ENCODE data around the gene SEMA3B. TPM values are rescaled to one million over a fixed set of nuclear protein-coding genes. Genes with fewer than 3 reads are reported as not detected.
A peak's percentile ranks its signal among the peaks of the same experiment; 100 is the strongest.
"Not testable (repeated sequence)": the region's sequence is repeated elsewhere in the genome, so short reads cannot be mapped to it uniquely, and the experiment has no call there.

SEMA3B gene
- total RNA-seq, 1 experiment from 2014 or later = 4.8 TPM

GRCh38 chr3:50296721-50297383 is 27.9 kb downstream of the SEMA3B start:
- H3K27ac ChIP-seq = no peak overlapping the region
- no peak for DNase-seq

GRCh38 chr3:50297384-50297775 is 28.4 kb downstream of the SEMA3B start:
- H3K9me3 ChIP-seq (replicated peaks) = no peaks in the 10 kb centered on the region
- H3K27ac ChIP-seq = no peak overlapping the region
- DNase-seq = no peak
- H3K27me3 ChIP-seq = no peaks in the 10 kb centered on the region
- H3K36me3 ChIP-seq = no peaks in the 10 kb centered on the region
- H3K4me1 ChIP-seq = peaks cover 8% of the 10 kb centered on the region; the same call in 1 of the 2 replicates
- no peak overlapping the region for H3K4me3 ChIP-seq

More at GRCh38 chr3:50296721-50297383, 27.9 kb downstream of the SEMA3B start:
- H3K36me3 ChIP-seq = no peaks in the 10 kb centered on the region
- no peaks in the 10 kb centered on the region for H3K9me3 ChIP-seq (replicated peaks)
- peaks cover 8% of the 10 kb centered on the region; the same call in 1 of the 2 replicates for H3K4me1 ChIP-seq
- H3K27me3 ChIP-seq = no peaks in the 10 kb centered on the region
- no peak overlapping the region for H3K4me3 ChIP-seq

DNA sequence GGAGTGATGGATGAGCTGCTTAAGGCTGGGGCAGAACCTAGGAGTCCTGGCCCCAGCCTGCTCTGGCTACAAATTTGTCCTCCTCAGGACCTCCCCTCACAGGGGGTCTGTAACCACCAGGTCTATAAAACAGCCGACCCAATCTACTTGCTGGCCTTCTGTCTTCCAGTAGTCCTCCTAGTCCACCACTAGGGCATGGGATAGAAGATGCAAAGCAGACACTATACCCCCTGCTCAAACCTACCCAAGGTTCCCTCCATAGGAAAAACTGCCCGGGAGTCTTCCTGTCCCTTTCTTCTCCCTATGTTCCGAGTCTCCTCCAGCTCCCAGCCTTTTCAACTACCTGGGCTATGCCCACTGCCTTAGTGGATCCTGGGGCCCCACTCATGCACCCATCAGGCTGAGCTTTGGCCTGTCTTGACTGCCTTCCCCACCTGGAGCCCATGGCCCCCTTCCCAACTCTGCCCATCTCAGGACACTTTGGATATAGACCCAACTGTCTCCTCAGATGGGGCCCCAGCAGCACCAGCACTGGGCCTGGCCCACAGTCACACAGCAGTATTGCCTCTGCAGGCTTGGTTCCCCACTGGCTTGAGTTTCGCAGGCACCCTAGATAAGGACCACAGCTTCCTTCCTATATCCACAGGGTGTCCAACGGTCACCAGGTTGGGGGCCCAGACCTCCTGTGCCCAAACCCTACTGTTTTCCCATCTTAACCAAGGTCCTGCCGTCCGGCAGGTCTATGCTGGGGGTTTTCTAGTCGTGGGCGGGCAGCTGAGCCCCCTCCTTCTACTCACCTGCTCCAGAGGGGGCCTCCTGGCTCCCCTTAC is 29.2 kb downstream of the SEMA3B start:
- Histone ChIP-seq H3K27me3 (no peaks in the 10 kb centered on the region), H3K36me3 (no peaks in the 10 kb centered on the region), H3K9me3 (replicated peaks) (no peaks in the 10 kb centered on the region), H3K4me3 (peak overlapping the region; percentile 70), H3K4me1 (peaks cover 8% of the 10 kb centered on the region; the same call in 1 of the 2 replicates), H3K27ac (no peak overlapping the region)
- DNase-seq = no peak

- Histone ChIP-seq H3K36me3 (no peaks in the 10 kb centered on the region), H3K4me1 (peaks cover 8% of the 10 kb centered on the region; the same call in 1 of the 2 replicates), H3K27me3 (no peaks in the 10 kb centered on the region), H3K4me3 (peak within 1 kb of the TSS; percentile 70), H3K9me3 (replicated peaks) (no peaks in the 10 kb centered on the region), H3K27ac (peak within 1 kb of the TSS; percentile 42)
- DNase-seq = peak; percentile 99
Measured at GRCh38 chr3:50298836-50299637, 30.1 kb downstream of the SEMA3B start, which contains the start of the genes HYAL3 and NAA80. Gene HYAL3, minus strand, starts transcription at chr3:50299405. Its CDS starts 3,803 bp downstream, at chr3:50295602. Gene NAA80, minus strand, starts transcription at chr3:50299405. Its CDS starts 1,942 bp downstream, at chr3:50297463.

DNA sequence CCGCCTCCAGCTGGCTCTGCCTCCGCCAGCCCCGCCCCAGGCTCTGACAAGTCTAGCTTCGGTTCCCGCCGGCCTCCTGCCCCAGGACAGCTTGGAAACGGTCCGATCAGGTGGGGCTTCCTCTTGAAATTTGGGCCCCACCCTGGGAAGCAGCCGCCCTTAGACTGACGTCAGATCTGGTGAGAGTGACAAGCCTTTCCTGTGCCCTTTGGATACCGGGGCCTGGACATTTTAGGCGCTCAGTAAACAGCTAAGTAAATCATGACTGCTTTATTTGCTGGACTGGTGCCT is 30.6 kb downstream of the SEMA3B start:
- Histone ChIP-seq H3K27me3 (no peaks in the 10 kb centered on the region), H3K27ac (peak overlapping the region; percentile 42), H3K4me1 (peaks cover 8% of the 10 kb centered on the region; the same call in 1 of the 2 replicates), H3K36me3 (no peaks in the 10 kb centered on the region), H3K9me3 (replicated peaks) (no peaks in the 10 kb centered on the region), H3K4me3 (peak overlapping the region; percentile 70)
- no peak for DNase-seq

- Histone ChIP-seq H3K9me3 (replicated peaks) (no peaks in the 10 kb centered on the region), H3K36me3 (no peaks in the 10 kb centered on the region), H3K27ac (peak overlapping the region; percentile 42), H3K4me1 (peaks cover 8% of the 10 kb centered on the region; the same call in 1 of the 2 replicates), H3K27me3 (no peaks in the 10 kb centered on the region), H3K4me3 (peak overlapping the region; percentile 70)
- peak; percentile 29 to 46 for DNase-seq
Measured at GRCh38 chr3:50299929-50300680, 31.2 kb downstream of the SEMA3B start.

DNA sequence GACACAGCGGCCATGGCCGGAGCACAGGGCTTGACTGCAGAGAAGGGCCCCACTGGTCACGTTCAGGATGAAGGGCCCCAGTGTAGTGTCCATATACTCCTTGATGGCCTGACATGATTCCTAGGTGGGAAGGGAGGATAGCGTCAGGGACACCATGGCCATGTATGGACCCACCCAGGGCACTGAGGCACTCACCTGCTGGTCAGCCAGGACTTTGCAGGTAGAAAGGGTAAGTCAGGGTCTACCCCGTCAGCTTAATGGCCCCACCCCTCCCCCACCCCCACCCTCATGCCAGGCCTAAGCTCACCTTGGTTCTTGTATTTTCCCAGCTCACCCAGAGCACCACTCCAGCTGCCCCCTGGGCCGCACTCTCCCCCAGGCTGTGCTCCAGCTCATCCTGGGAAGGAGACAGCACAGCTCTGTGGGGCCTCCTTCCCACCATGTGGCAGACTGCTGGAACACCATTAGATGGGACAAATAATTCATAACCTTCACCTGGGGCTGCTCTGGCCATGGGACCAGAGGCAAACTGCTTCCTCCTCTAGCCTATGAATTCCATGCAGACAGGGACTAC is 31.8 kb downstream of the SEMA3B start:
- Histone ChIP-seq H3K4me3 (no peak overlapping the region), H3K27ac (no peak overlapping the region; the same call in 1 of the 2 replicates), H3K9me3 (replicated peaks) (no peaks in the 10 kb centered on the region), H3K27me3 (no peaks in the 10 kb centered on the region), H3K36me3 (no peaks in the 10 kb centered on the region), H3K4me1 (peaks cover 8% of the 10 kb centered on the region; the same call in 1 of the 2 replicates)
- no peak for DNase-seq

GRCh38 chr3:50302095-50303012 is 33.4 kb downstream of the SEMA3B start:
- Histone ChIP-seq H3K27me3 (no peaks in the 10 kb centered on the region), H3K4me3 (no peak overlapping the region), H3K4me1 (peaks cover 8% of the 10 kb centered on the region; the same call in 1 of the 2 replicates), H3K9me3 (replicated peaks) (no peaks in the 10 kb centered on the region), H3K27ac (no peak overlapping the region), H3K36me3 (no peaks in the 10 kb centered on the region)
- no peak for DNase-seq

GRCh38 chr3:50303013-50303815 is 34.3 kb downstream of the SEMA3B start, which contains the start of gene HYAL1:
Gene HYAL1, minus strand, starts transcription at chr3:50303574. Its CDS starts 618 bp downstream, at chr3:50302956.
- DNase-seq = no peak
- 0 out of 2 replicates have a peak, but pooled peaks cover 3% of the 10 kb centered on the region for H3K9me3 ChIP-seq (replicated peaks)

DNA sequence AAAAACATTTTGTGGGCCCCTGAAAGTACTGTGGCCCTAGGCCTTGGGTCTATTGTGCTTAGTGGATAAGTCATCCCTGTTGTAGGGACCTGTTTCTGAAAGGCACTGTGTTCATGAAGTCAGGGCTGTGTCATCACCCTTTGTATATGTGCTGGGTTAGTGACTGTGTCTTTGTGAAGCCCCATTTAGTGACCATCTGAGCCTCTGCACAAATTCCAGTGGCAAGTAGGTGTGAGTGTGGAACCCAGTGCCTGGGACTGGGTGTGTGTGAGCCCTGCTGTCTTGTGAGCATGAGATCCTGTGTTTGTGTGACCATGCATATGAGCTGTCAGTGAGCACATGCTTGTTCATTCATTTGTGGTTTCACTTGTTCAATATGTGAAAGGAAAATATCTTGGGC is 35.7 kb downstream of the SEMA3B start:
- H3K4me3 ChIP-seq = no peak overlapping the region
- H3K4me1 ChIP-seq = peaks cover 8% of the 10 kb centered on the region; the same call in 1 of the 2 replicates
- H3K27me3 ChIP-seq = no peaks in the 10 kb centered on the region
- DNase-seq = no peak
- H3K27ac ChIP-seq = no peak overlapping the region
- H3K9me3 ChIP-seq (replicated peaks) = 0 out of 2 replicates have a peak, but pooled peaks cover 3% of the 10 kb centered on the region
- H3K36me3 ChIP-seq = no peaks in the 10 kb centered on the region

More at GRCh38 chr3:50303013-50303815, 34.3 kb downstream of the SEMA3B start, which contains the start of gene HYAL1:
- no peak within 1 kb of the TSS for H3K27ac ChIP-seq
- H3K4me1 ChIP-seq = peaks cover 8% of the 10 kb centered on the region; the same call in 1 of the 2 replicates
- no peaks in the 10 kb centered on the region for H3K36me3 ChIP-seq
- no peak within 1 kb of the TSS for H3K4me3 ChIP-seq
- H3K27me3 ChIP-seq = no peaks in the 10 kb centered on the region

DNA sequence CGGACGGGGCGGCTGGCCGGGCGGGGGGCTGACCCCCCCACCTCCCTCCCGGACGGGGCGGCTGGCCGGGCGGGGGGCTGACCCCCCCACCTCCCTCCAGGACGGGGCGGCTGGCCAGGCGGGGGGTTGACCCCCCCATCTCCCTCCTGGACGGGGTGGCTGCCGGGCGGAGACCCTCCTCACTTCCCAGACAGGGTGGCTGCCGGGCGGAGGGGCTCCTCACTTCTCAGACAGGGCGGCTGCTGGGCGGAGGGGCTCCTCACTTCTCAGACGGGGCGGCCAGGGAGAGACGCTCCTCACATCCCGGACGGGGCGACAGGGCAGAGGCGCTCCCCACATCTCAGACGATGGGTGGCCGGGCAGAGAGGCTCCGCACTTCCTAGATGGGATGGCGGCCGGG is 43.1 kb downstream of the SEMA3B start:
- H3K9me3 ChIP-seq (replicated peaks); H3K36me3 ChIP-seq; H3K27me3 ChIP-seq; H3K27ac ChIP-seq; H3K4me3 ChIP-seq; H3K4me1 ChIP-seq; DNase-seq: not testable (repeated sequence)

DNA sequence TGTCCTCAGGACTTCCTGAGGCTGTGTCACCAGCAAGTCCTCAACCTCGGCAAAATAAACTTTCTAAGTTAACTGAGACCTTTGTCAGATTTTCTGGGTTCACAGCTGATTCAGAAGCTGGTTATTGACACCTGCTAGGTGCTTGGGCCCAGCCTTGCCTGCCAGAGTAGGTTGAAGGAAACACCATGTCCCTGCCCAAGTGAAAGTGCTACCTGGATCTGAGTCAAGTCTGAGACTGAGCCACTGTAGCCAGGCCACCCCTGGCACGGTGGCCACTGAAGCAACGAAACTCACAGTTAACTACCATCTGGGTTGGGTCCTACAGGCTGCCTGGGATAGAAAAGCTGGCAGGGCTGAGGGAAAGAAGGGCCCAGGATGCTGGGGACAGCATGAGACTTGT is 45.4 kb downstream of the SEMA3B start:
- no peaks in the 10 kb centered on the region for H3K4me1 ChIP-seq
- H3K36me3 ChIP-seq = peaks cover 4% of the 10 kb centered on the region
- no peak overlapping the region for H3K27ac ChIP-seq
- no peak for DNase-seq
- H3K4me3 ChIP-seq = no peak overlapping the region
- H3K27me3 ChIP-seq = no peaks in the 10 kb centered on the region
- H3K9me3 ChIP-seq (replicated peaks) = no peaks in the 10 kb centered on the region; the same call in 1 of the 2 replicates
